Measurements from ENCODE around the gene HCN2. TPM values are rescaled to one million over a fixed set of nuclear protein-coding genes. Genes with fewer than 3 reads are reported as not detected.
"Not testable (repeated sequence)": the region's sequence is repeated elsewhere in the genome, so short reads cannot be mapped to it uniquely, and the experiment has no call there.

HCN2 gene
- total RNA-seq, 1 donor from 2014 or later = not detected

DNA sequence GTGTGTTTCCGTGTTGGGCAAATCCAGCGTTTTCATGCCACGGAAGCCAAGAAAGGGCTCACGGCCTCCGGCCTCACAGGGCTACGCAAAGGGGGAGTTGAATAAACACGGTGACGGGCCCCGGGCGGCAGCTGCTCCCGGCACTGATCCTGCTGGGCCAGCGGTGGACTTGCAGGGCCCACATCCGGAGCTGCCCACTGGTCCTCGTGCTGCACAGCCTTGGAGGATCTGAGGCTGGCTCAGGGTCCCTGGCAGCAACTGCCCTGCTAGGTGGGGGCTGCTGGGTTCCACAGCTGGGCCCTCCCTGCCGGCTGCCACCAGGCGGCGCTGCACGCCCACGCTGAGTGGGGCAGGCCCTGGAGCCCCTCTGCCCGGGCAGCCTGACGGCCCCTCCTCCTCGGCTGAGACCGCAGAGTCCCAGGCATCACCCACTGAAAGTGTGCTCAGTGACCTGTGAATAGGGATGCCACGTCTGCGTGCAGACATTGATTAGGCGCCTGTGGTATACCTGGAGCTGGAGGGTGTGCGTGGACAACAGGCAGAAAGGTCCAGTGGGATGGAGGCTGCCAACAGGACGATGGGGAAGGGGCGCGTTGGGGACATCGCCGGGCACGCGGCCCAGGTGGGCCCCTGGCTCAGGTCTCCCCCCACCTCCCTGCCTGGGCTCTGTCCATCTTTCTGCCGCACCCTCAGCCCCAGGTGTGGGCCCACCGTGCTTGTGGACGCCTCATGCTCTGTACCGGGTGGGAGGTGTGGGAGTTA is 5.3 kb upstream of the HCN2 start:
- Mint-ChIP-seq H3K4me1 (peaks cover 7% of the 10 kb centered on the region), H3K27ac (no peak overlapping the region), H3K27me3 (ENCODE audit: insufficient read depth, low read depth) (peaks cover 17% of the 10 kb centered on the region), H3K9me3 (peaks cover 2% of the 10 kb centered on the region), H3K36me3 (no peaks in the 10 kb centered on the region), H3K4me3 (peak overlapping the region; percentile 72)
- no peaks in the 10 kb centered on the region for H3K9me3 ChIP-seq (ENCODE audit: low read depth)
- H3K27ac ChIP-seq = peak overlapping the region; percentile 81
- peaks cover 23% of the 10 kb centered on the region for H3K27me3 ChIP-seq
- peak; percentile 82 for DNase-seq (ENCODE audit: low spot score)
- H3K36me3 ChIP-seq = no peaks in the 10 kb centered on the region
- no peaks in the 10 kb centered on the region for H3K4me1 ChIP-seq
- peak; percentile 93 for TF ChIP-seq CTCF (IDR thresholded peaks at IDR 0.05)
- no peak for TF ChIP-seq EZH2phosphoT487 (IDR thresholded peaks at IDR 0.05)
- peaks cover 89% of the 10 kb centered on the region for H4K20me1 ChIP-seq (ENCODE audit: low read depth)
- peaks cover 12% of the 10 kb centered on the region for H3K79me2 ChIP-seq (ENCODE audit: low read depth)
- H3K4me2 ChIP-seq = no peak overlapping the region
- no peak overlapping the region for H3K4me3 ChIP-seq
- no peak overlapping the region for H2AFZ ChIP-seq (replicated peaks)
- H3K9ac ChIP-seq = no peak overlapping the region
- H3F3A ChIP-seq (ENCODE audit: low read depth) = peaks cover 43% of the 10 kb centered on the region

DNA sequence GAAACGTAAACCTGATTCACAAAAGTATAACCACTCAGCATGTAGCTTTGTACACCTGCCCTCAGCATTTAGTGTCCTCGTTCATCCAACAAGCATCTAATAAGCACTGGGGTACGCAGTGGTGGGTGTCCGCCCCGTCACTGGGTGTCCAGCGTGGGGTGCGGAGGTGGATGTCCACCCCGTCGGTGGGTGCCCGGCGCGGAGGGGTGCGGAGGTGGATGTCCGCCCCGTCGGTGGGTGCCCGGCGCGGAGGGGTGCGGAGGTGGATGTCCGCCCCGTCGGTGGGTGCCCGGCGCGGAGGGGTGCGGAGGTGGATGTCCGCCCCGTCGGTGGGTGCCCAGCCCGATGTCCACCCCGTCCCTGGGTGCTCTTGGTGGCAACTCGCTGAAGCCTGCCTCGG is 4.5 kb upstream of the HCN2 start:
- DNase-seq (ENCODE audit: low spot score); H3K9ac ChIP-seq; H3K27ac ChIP-seq; H3K4me1 ChIP-seq; H3K9me3 ChIP-seq (ENCODE audit: low read depth); H3K79me2 ChIP-seq (ENCODE audit: low read depth); H3K4me2 ChIP-seq; H3K9me3 Mint-ChIP-seq; H2AFZ ChIP-seq (replicated peaks); H3K36me3 Mint-ChIP-seq; H3K4me3 ChIP-seq; H3K27ac Mint-ChIP-seq; H3K4me1 Mint-ChIP-seq; H3K36me3 ChIP-seq; H3K4me3 Mint-ChIP-seq: not testable (repeated sequence)
- peaks cover 17% of the 10 kb centered on the region for H3K27me3 Mint-ChIP-seq (ENCODE audit: insufficient read depth, low read depth)
- H4K20me1 ChIP-seq (ENCODE audit: low read depth) = peaks cover 82% of the 10 kb centered on the region
- peaks cover 26% of the 10 kb centered on the region for H3K27me3 ChIP-seq
- peaks cover 43% of the 10 kb centered on the region for H3F3A ChIP-seq (ENCODE audit: low read depth)

- Histone ChIP-seq H3K36me3 (no peaks in the 10 kb centered on the region), H3K9ac (no peak overlapping the region), H3K4me2 (no peak overlapping the region), H3K27me3 (peaks cover 31% of the 10 kb centered on the region), H3K9me3 (ENCODE audit: low read depth) (no peaks in the 10 kb centered on the region), H3K4me3 (no peak overlapping the region), H2AFZ (replicated peaks) (no peak overlapping the region), H4K20me1 (ENCODE audit: low read depth) (peaks cover 81% of the 10 kb centered on the region), H3K4me1 (no peaks in the 10 kb centered on the region), H3K79me2 (ENCODE audit: low read depth) (peaks cover under 1% of the 10 kb centered on the region), H3F3A (ENCODE audit: low read depth) (peaks cover 43% of the 10 kb centered on the region), H3K27ac (no peak overlapping the region)
- no peak for TF ChIP-seq CTCF (IDR thresholded peaks at IDR 0.05)
- TF ChIP-seq EZH2 (IDR thresholded peaks at IDR 0.05) = no peak
- TF ChIP-seq EZH2phosphoT487 (IDR thresholded peaks at IDR 0.05) = no peak
- no peak for DNase-seq (ENCODE audit: low spot score)
- Mint-ChIP-seq H3K4me1 (peaks cover 7% of the 10 kb centered on the region), H3K27ac (no peak overlapping the region), H3K9me3 (peaks cover 2% of the 10 kb centered on the region), H3K36me3 (no peaks in the 10 kb centered on the region), H3K4me3 (no peak overlapping the region), H3K27me3 (ENCODE audit: insufficient read depth, low read depth) (peaks cover 17% of the 10 kb centered on the region)
Measured at GRCh38 chr19:585551-586110, 4.0 kb upstream of the HCN2 start.

All from neural progenitor cell (in vitro differentiated cells).